ENCODE results near the gene SLC16A5. TPM values are rescaled to one million over a fixed set of nuclear protein-coding genes. Genes with fewer than 3 reads are reported as not detected.

The SLC16A5 gene
- total RNA-seq, 1 experiment from 2014 or later = 17.1 TPM

GRCh38 chr17:75109407-75110233, 21.9 kb downstream of the SLC16A5 start, which contains the start of gene ARMC7:
TSS of gene ARMC7 (plus strand) at chr17:75109969. CDS start at chr17:75110289, 320 bp downstream.
- H3K27me3 Mint-ChIP-seq (ENCODE audit: low read depth) = peaks cover 5% of the 10 kb centered on the region
- peak within 1 kb of the TSS; percentile 79 to 97 (median 96); a peak in 5 of 7 replicates for H3K27ac Mint-ChIP-seq
- TF ChIP-seq CTCF (conservative IDR thresholded peaks at IDR 0.05) = no peak
- Histone ChIP-seq H3K9ac (ENCODE audit: extremely low read depth, insufficient read length, low read length) (peak within 1 kb of the TSS; percentile 11), H4K5ac (ENCODE audit: insufficient read length, low read depth, low read length) (no peak within 1 kb of the TSS), H2BK15ac (ENCODE audit: low read depth, low read length) (no peak within 1 kb of the TSS), H3K27me3 (ENCODE audit: insufficient read depth, low read length) (no peaks in the 10 kb centered on the region), H4K91ac (ENCODE audit: insufficient read length, low read depth, low read length) (no peak within 1 kb of the TSS), H2BK5ac (ENCODE audit: insufficient read length, low read length) (no peak within 1 kb of the TSS), H3T11ph (ENCODE audit: low read length) (no peak within 1 kb of the TSS), H2AK5ac (ENCODE audit: insufficient read length, low read length) (no peak within 1 kb of the TSS), H3K79me2 (ENCODE audit: insufficient read depth, low read length) (no peaks in the 10 kb centered on the region), H3K23me2 (ENCODE audit: insufficient read length, low read depth, low read length, poor library complexity, severe bottlenecking) (peaks cover 7% of the 10 kb centered on the region), H3K4ac (ENCODE audit: low read depth, low read length) (no peak within 1 kb of the TSS), H2BK20ac (ENCODE audit: low read depth, low read length, poor library complexity, severe bottlenecking) (no peak within 1 kb of the TSS), H2AFZ (ENCODE audit: low read length) (no peak within 1 kb of the TSS), H3K4me1 (ENCODE audit: insufficient read depth, low read length) (no peaks in the 10 kb centered on the region), H2BK12ac (ENCODE audit: insufficient read length, low read depth, low read length) (no peak within 1 kb of the TSS), H3K9me3 (ENCODE audit: control insufficient read depth, low read depth, low read length) (no peaks in the 10 kb centered on the region), H4K20me1 (ENCODE audit: control insufficient read depth, insufficient read depth, insufficient read length) (no peaks in the 10 kb centered on the region), H3K23ac (ENCODE audit: insufficient read length, low read depth, low read length) (no peak within 1 kb of the TSS), H3K14ac (ENCODE audit: insufficient read depth, low read length) (no peak within 1 kb of the TSS), H4K8ac (replicated peaks; ENCODE audit: insufficient read length, low read depth, low read length) (no peak within 1 kb of the TSS), H3K79me1 (ENCODE audit: insufficient read depth, low read depth, low read length, poor library complexity, severe bottlenecking) (no peaks in the 10 kb centered on the region), H3K56ac (ENCODE audit: insufficient read length, low read depth, low read length) (no peak within 1 kb of the TSS), H3K18ac (ENCODE audit: insufficient read length, low read depth, low read length) (no peak within 1 kb of the TSS), H2BK120ac (ENCODE audit: low read depth, low read length, poor library complexity, severe bottlenecking) (no peak within 1 kb of the TSS), H3K4me2 (ENCODE audit: insufficient read depth, insufficient read length, low read length) (peak within 1 kb of the TSS; percentile 50), H3K27ac (ENCODE audit: insufficient read length, low read depth, low read length) (no peak within 1 kb of the TSS)
- no peaks in the 10 kb centered on the region for H3K9me3 Mint-ChIP-seq
- H3K4me1 Mint-ChIP-seq = peaks cover 26 to 30% of the 10 kb centered on the region in 2 experiments
- WGBS (ENCODE audit: extremely low coverage, insufficient read length, low lambda C conversion rate) = no CpG with 5 or more reads among the region's 68 CpGs
- peak; percentile 95 for DNase-seq
- H3K36me3 Mint-ChIP-seq (ENCODE audit: insufficient read depth in 1 of 3, low read depth in 3 of 3) = peaks cover 6 to 24% (median 24%) of the 10 kb centered on the region in 3 experiments; a peak in 6 of 7 replicates
- H3K4me3 Mint-ChIP-seq = peak within 1 kb of the TSS; percentile 90 to 93
